AG09309 (cell line): ENCODE measurements around the gene TP73.

Source experiments
- DNase-seq: peaks from one replicate; pipeline ENCODE4 v3.0.0-alpha.2; 2010; ENCODE audit warnings: low read depth
- H3K4me3 ChIP-seq: 2 replicates; pipeline ENCODE4 v1.5.1; 2011; ENCODE audit warnings: mild to moderate bottlenecking, low read depth, low read length, moderate library complexity; ENCODE audit not compliant: control insufficient read depth
- TF ChIP-seq, protein P1 (sequence below): IDR thresholded peaks from 2 replicates; pipeline ENCODE4 v1.5.1; 2011; ENCODE audit warnings: mild to moderate bottlenecking, low read depth, low read length, inconsistent platforms; ENCODE audit not compliant: insufficient read depth, control insufficient read depth; ENCODE audit errors: missing control alignments

TP73 gene

DNA sequence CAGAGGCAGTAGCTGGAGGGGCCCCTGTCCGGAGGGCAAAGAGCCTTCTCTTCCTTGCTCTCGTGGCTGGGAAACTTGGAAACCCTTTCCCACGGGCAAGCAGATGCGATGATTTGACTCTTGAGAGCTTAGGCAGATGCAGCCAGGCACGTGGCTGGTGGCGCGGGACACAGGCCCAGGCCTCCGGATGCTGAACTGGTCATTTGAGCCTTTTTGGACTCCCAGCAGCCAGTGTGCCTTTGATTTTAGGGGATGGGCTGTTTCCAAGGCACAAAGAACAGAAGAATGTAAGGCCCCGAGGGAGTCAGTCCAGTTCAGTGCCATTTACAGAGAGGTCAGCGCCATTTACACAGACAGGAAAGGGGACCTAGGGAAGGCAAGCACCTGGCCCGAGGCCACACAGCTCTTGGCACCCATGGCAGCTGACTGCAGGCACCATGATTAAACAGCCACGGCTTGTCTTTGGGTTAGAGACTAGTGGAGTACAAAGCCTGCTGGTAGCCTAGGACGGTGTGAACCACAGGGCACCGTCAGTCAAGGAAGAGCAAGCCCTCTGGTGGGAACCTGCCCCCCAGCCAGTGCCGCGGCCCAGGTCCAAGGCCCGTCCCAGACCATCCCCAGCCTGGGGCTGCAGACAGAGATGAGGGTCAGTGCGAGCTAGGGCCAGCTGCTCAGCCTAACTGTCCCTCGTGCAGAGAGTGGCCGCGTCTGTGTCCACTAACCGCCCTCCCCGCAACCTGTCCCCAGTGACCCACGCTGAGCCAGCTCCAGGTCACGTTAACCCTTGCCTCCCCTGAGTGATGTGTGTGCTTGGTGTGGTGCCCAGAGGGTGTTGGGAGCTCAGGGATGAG is 79.5 kb downstream of the TP73 start:
- TF ChIP-seq, protein P1, sequence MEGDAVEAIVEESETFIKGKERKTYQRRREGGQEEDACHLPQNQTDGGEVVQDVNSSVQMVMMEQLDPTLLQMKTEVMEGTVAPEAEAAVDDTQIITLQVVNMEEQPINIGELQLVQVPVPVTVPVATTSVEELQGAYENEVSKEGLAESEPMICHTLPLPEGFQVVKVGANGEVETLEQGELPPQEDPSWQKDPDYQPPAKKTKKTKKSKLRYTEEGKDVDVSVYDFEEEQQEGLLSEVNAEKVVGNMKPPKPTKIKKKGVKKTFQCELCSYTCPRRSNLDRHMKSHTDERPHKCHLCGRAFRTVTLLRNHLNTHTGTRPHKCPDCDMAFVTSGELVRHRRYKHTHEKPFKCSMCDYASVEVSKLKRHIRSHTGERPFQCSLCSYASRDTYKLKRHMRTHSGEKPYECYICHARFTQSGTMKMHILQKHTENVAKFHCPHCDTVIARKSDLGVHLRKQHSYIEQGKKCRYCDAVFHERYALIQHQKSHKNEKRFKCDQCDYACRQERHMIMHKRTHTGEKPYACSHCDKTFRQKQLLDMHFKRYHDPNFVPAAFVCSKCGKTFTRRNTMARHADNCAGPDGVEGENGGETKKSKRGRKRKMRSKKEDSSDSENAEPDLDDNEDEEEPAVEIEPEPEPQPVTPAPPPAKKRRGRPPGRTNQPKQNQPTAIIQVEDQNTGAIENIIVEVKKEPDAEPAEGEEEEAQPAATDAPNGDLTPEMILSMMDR: no peak
- no peak for DNase-seq
- H3K4me3 ChIP-seq: no peak overlapping the region

DNA sequence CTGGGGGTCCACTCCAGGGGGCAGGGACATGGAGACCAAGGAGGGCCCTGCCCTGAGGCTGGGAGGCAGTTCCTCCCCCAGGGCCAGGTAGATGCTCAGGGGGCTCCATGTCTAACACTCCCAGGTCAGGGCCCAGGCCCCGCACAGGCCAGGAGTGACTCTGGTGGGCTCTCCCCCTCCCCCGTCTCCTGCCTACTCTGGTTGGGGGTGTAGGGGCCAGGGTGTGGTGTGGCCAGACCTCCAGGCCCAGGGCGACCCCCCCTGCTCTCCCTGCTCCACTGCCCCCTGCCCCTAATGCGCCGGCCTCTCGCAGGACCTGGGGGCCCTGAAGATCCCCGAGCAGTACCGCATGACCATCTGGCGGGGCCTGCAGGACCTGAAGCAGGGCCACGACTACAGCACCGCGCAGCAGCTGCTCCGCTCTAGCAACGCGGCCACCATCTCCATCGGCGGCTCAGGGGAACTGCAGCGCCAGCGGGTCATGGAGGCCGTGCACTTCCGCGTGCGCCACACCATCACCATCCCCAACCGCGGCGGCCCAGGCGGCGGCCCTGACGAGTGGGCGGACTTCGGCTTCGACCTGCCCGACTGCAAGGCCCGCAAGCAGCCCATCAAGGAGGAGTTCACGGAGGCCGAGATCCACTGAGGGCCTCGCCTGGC is 80.2 kb downstream of the TP73 start:
- no peak overlapping the region for H3K4me3 ChIP-seq
- DNase-seq: no peak
- TF ChIP-seq, protein P1: no peak

DNA sequence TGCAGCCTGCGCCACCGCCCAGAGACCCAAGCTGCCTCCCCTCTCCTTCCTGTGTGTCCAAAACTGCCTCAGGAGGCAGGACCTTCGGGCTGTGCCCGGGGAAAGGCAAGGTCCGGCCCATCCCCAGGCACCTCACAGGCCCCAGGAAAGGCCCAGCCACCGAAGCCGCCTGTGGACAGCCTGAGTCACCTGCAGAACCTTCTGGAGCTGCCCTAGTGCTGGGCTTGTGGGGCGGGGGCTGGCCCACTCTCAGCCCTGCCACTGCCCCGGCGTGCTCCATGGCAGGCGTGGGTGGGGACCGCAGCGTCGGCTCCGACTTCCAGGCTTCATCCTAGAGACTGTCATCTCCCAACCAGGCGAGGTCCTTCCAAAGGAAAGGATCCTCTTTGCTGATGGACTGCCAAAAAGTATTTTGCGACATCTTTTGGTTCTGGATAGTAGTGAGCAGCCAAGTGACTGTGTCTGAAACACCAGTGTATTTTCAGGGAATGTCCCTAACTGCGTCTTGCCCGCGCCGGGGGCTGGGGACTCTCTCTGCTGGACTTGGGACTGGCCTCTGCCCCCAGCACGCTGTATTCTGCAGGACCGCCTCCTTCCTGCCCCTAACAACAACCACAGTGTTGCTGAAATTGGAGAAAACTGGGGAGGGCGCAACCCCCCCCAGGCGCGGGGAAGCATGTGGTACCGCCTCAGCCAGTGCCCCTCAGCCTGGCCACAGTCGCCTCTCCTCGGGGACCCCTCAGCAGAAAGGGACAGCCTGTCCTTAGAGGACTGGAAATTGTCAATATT is 81.0 kb downstream of the TP73 start:
- TF ChIP-seq, protein P1: no peak
- H3K4me3 ChIP-seq: no peak overlapping the region
- DNase-seq: no peak

DNA sequence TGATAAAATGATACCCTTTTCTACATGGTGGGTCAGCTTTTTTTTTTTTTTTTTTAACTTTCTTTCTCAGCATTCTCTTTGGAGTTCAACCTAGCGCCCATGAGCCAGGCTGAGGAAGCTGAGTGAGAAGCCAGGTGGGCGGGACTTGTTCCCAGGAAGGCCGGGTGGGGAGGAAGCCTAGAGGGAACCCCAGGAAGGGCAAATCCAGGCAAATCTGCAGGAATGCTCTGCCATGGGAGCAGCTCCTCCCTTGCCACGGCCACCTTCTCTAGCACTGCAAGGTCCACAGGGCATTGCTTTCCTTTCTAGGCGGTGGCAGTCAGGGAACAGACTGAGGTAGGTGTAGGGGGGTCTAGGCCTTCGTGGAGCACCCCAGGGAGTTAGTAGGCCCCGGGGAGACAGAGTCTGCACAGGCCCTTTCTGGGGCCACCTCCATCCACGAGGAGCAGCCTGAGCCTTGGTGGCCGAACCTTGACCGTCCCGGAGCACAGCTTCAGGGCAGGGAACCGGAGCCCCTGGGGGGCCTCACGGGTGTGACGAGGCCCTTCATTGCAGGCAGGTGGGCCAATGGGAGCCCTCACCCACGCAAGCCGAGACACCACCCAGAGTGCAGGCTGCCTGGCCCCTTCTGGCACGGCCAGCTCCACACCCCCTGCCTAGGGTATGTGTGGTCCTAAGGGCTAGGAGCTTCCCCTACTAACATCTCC is 81.7 kb downstream of the TP73 start:
- no peak overlapping the region for H3K4me3 ChIP-seq
- no peak for DNase-seq
- TF ChIP-seq, protein P1: no peak

DNA sequence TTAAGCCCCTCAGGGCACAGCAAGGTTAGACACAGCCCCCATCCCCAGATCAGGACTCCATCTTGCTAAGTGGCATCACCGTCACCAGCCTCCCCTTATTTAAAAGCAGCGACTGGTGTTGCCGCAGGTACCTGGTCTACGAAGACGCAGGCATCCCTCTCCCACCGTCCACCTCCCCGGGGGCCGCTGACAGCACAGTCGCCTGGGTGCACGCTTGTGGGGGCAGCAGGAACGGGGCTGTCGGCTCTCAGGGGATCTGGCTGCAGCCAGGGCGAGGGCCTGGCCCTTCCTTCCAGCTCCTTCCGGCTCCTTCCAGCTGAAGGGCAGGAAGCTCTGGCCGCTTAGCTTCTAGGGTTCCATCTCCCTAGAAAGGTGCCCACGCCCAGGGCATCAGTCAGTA is 82.3 kb downstream of the TP73 start:
- TF ChIP-seq, protein P1: no peak
- DNase-seq: no peak
- no peak overlapping the region for H3K4me3 ChIP-seq

DNA sequence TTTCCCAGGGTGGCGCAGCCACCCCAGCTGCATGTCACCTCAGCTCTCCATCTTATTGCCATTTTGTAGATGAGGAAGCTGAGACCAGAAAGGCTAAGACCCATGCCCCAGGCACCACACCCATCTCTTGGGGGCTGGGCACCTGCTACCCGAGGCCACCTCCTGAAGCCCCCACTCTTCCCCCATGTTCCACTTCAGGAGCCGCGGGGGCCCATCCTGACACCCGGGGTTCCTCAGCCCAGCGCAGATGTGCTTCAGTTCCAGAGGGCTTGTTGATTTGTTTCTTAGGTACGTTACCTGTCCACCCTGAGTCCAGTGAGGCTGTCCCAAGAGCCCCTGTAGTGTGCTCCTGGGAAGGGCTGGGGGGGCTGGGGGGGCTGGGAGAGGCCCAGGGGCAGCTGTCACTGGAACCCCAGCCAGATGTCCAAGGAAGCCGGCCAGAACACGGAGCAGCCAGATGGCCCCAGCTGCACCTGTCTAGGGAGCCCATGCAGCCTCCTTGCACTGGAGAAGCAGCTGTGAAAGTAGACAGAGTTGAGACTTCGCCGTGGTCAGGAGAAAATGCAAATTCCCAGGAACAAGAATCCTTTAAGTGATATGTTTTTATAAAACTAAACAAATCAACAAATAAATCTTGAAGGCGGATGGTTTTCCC is 82.8 kb downstream of the TP73 start:
- H3K4me3 ChIP-seq: no peak overlapping the region
- TF ChIP-seq, protein P1: no peak
- no peak for DNase-seq
